RPMI8226 (cell line): Measurements from ENCODE around the gene IL3.

Experiments
- DNase-seq: peaks from one replicate; pipeline ENCODE4 v3.0.0-alpha.2; 2015

The IL3 gene

GRCh38 chr5:132057498-132058255 lies 2.8 kb upstream of the IL3 start:
- DNase-seq = no peak

DNA sequence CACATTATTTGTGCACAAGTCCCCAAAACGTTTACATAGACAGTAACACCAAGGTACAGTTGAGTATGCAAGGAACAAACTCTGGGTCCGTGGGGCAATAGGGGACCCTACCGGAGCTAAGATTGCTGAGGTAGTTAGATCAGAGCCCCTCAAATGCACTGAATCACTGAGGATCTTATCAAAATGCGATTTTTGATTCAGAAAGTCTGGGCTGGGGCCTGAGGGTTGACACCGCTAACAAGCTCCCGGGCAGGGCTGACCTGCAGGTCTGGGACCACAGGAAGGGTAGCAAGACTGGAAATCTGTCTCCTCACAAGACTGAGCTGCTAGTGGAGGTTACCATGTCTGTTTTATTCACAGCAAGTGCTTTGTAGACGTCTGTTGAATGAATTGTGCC lies 1.8 kb upstream of the IL3 start:
- DNase-seq = no peak

- no peak for DNase-seq
Observed at GRCh38 chr5:132059043-132059695, 1.3 kb upstream of the IL3 start.

DNA sequence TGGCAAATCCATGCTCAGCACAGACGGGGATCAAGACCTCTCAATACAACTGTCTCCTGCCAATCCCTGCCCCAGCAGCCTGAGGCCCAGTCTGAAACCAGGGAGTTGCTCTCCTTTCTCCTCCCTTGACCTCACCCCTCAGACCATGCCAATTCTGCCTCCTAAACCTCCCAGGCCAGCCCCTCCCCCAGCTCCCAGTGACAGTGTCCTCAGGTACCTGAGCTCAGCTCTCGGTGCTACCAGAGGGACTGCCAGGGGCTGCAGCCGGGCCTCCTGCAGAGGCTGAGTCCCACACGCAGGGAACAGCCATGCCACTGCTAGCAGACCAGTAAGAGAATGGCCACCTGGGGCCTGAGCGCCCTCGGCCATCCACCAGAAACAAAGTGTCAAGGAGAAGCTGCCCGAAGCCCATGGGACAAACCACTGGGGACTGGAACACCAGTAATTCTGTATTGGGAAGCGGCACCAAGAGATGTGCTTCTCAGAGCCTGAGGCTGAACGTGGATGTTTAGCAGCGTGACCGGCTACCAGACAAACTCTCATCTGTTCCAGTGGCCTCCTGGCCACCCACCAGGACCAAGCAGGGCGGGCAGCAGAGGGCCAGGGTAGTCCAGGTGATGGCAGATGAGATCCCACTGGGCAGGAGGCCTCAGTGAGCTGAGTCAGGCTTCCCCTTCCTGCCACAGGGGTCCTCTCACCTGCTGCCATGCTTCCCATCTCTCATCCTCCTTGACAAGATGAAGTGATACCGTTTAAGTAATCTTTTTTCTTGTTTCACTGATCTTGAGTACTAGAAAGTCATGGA lies 557 bp upstream of the IL3 start:
- no peak for DNase-seq

- peak; percentile 78 for DNase-seq
Observed at GRCh38 chr5:132063090-132063911, 2.8 kb downstream of the IL3 start.

GRCh38 chr5:132064140-132064539 lies 3.7 kb downstream of the IL3 start:
- DNase-seq = no peak

- peak; percentile 82 for DNase-seq
Observed at GRCh38 chr5:132064738-132065331, 4.4 kb downstream of the IL3 start.

DNA sequence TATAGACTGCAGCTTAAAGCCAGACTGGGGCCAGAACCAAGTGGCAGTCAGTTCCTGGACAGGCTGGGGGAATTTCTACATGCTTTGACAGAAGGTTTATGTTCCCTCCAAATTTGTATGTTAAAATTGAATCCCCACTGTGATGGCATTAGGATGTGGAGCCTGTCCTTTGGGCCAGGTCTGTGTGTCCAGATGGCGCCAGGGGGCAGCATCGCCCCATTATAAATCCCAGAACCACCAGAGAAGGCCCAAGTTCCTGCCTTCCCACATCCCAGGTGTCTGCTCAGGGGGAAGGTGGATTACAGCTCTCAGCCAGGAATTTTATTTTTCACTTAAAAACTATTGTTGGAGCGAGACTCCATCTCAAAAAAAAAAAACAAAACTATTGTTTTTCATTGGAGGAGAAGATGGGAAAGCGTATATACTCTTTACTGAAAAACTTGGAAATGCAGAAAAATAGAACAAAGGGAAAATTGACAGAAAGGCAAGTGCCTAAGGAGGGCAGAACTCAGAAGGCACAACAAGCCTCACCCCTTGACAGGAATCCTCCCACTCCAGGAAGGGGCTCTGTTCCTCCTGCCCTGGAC lies 5.0 kb downstream of the IL3 start:
- DNase-seq = peak; percentile 70

GRCh38 chr5:132065951-132066701 lies 5.7 kb downstream of the IL3 start:
- no peak for DNase-seq

DNA sequence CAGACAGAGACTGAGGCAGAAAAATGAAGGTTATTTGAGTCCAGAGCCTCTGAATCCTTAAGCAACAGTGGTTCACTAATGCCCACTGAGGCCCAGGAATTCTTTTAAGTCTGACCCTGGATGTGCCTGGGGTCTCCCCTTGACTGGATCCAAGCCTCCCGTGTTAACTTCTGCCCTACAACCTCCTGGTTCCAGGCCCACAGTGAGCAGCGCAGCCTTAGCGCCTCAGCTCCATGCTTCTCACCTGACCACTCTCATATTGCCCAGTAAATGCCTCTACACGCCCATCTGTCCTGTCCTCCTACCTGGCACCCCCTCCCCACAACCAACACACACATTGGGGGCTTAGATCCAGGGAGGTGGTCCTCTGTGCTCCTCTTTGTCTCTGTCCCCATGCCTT lies 6.4 kb downstream of the IL3 start:
- DNase-seq = no peak

DNA sequence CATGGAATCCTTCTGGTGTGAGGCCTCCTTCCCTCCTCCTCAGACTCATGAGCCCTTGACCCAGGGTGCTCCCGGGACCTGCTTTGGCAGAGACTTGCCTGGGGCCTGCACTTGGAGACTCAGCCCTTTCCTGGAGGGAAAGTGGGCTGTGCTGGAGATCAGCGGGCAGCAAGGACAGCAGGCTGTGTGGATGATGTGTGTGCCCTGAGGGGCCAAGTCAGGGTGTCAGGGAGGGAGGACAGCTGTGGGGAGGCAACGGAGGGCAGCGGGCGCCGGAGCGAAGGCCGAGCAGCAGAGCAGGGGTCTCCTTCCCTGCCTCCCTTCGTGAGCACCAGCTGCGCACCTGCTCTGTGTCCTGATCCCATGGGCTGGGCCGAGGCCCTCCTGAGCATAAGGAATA lies 7.0 kb downstream of the IL3 start:
- no peak for DNase-seq

- no peak for DNase-seq
Observed at GRCh38 chr5:132067941-132068808, 7.7 kb downstream of the IL3 start.

DNA sequence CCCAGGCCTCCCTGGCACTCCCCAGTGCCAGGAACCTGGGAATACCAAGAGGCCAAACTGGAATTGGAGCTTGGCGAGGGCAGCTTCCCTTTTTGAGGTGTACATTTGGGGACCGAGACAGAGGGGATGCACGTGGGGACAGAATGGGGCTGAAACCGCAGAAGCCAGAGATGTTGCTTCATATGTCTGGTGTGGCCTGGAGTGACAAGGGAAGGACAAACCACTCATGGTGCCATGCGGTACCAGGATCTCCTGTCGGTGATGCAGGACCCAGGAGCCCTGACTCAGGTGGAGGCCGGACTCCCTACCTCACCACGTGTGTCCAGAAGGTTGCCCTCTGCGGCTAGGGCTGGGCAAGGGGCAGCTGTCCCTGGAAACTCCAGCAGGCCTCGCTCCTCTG lies 9.1 kb downstream of the IL3 start:
- DNase-seq = no peak

DNA sequence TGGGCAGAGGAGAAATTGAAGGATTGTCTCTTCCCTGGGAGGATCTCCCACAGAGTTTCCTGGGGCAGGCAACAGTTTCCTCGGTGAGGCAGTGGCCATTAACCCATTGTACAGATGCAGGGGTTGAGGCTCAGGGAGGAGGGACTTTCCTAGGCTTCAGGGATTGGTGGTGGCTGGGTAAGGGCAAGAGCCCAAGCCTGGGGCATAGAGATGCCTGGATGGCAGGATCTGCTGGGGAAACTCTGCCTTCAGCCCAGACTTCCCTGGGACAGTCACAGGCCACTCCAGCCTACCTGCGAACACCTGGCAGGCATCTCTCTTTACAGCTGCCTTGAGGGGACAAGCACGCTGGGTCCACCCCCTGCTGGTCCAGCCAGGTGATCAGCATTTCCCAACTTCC lies 9.5 kb downstream of the IL3 start:
- DNase-seq = no peak

DNA sequence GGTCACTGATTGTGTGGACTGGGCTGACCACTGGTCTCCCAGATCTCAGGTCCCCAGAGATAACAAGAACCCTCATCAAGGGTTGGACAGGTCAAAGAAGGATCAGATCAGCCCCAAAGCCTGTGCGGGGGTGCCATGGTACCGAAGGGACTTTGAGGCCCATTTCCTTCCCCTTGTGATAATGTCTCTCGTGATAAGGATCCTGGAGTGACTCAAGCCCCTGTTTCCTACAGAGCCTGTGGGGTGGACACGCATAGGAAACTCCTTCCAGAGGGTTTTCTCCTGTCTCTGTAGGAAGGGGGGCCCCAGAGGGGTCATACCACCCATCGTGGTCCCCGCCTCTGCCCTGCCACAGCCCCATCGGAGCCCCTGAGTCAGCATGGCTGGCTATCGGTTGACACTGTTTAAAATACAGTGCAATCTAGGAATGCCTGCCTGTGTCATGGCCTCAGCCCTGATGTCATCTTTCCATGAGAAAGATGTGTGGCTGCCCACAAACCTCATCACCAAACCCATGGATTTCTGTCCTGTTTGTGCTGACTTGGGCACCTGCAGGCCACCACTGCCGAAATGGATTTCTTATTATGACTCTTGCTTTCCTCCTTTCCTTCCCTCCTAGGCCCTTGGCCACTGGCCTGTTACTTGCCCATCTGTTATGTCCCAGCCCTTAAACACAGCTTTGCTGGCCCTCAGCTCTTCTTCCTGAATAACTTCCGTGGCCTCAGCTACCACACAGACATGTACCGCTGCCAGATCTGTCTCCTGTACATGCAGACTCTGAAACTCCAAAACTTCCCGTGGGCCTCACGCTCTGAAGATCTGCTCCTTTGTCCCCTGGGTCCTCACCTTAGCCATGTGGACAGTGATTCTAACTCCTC lies 10.2 kb downstream of the IL3 start:
- no peak for DNase-seq

DNA sequence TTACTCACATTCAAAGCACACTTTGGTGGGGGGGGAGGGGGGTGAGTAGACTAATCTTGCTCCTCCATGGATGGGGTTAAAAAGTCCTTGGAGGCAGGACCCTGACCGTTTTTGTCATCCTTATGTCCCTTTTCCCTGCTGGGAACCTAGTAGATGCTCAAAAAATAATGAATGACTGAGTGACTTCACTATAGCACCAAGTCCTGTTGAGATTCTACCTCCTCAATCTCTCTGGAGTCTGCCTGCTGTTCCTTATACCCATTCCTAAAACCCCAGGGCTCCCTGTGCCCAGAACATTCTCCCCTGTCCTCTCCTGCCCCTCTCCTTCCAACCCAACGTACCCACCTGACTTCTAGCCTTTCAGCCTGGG lies 10.9 kb downstream of the IL3 start:
- no peak for DNase-seq

DNA sequence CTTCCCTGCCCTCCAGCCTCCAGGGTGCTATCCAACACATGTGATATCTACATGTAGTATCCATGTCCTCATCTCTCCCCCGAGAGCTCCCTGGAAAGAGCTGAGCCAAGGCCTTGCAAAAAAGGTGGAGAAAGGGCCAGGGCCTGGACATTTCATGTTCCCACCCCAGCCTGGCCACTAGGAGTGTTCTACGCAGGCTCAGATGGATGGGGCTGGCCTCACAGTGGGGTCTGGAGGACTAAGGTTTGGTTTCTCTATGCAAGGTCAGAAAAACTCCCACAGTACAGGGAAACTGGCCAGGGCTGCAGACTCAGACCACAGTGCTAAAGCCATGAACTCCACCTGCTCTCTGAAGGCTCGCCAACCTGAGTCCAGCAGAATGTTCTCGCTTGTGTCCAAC lies 11.6 kb downstream of the IL3 start:
- no peak for DNase-seq

DNA sequence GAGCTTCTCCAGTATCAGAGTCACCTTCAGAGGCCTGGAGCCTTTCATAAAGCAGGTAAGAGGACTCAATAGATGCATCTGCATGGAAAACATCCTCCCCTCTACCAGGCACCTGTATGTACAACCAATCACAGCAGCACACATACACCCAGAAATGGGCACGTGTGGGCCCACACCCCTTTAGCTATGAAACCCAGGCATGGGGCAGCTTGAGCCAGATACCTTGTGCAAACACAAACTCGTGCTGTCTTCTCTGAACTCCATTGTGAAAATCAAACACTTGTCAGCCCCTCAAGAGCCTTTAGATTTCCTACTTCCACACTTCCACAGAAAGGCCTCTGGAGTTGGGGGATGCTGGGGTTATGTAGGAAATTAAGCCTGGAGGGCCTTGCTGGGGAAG lies 12.1 kb downstream of the IL3 start:
- DNase-seq = no peak

DNA sequence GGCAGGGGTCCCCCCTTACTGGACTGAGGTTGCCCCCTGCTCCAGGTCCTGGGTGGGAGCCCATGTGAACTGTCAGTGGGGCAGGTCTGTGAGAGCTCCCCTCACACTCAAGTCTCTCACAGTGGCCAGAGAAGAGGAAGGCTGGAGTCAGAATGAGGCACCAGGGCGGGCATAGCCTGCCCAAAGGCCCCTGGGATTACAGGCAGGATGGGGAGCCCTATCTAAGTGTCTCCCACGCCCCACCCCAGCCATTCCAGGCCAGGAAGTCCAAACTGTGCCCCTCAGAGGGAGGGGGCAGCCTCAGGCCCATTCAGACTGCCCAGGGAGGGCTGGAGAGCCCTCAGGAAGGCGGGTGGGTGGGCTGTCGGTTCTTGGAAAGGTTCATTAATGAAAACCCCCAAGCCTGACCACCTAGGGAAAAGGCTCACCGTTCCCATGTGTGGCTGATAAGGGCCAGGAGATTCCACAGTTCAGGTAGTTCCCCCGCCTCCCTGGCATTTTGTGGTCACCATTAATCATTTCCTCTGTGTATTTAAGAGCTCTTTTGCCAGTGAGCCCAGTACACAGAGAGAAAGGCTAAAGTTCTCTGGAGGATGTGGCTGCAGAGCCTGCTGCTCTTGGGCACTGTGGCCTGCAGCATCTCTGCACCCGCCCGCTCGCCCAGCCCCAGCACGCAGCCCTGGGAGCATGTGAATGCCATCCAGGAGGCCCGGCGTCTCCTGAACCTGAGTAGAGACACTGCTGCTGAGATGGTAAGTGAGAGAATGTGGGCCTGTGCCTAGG lies 13.0 kb downstream of the IL3 start, which contains the start of gene CSF2:
TSS of gene CSF2 (plus strand) at position 559 of the 783 bp plus-strand sequence. CDS start at position 594, 35 bp downstream.
- no peak for DNase-seq
